CD4-positive, alpha-beta T cell treated with Interleukin-6 at 100 ng/mL for 8 hours (primary cell): Measurements from ENCODE around the gene SPAG17.
A peak's percentile ranks its signal among the peaks of the same experiment; 100 is the strongest.
"Not testable (repeated sequence)": the region's sequence is repeated elsewhere in the genome, so short reads cannot be mapped to it uniquely, and the experiment has no call there.

Experiments used
- DNase-seq: peaks from one replicate; pipeline ENCODE4 v3.0.0-alpha.2; 2020; ENCODE audit warnings: mixed read lengths, low spot score

Gene SPAG17

DNA sequence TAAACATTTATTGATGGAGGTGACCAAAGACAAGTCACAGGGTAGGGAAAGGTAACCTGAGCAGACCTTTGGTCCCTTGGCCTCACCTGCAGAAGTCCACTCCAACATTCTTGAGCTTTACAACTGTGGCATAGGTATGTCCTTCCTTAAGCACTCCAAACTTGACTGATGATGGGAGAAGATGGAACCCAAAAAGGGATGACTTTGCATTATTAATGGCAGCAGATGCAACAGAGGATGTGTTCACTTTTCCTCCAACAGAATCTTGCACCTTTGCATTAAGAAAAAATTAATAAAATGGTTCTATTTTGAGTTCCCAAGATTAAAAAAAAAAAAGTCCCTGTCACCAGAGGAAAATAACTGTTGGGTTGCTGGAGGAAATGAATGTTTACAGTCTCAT lies 213.3 kb downstream of the SPAG17 start:
- no peak for DNase-seq

DNA sequence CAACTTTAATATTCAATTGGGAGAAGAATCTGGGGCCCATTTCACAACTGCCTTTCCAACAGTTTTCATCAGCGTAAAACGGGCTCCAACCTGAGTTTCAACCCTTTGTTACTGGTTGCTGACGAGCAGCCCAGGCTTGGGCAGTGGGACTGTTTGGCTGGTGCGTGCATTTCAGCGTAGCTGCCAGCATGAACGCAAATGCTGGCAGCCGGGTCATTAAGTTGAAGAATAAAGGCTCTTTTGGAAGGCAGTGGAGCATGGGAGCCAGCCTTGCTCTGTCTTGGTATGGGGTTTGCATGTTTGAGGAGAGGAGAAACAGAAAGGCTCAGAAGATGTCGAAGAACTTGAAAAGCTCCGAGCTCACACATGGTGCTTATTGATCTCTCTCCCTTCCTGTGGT lies 214.8 kb downstream of the SPAG17 start:
- DNase-seq: no peak

DNA sequence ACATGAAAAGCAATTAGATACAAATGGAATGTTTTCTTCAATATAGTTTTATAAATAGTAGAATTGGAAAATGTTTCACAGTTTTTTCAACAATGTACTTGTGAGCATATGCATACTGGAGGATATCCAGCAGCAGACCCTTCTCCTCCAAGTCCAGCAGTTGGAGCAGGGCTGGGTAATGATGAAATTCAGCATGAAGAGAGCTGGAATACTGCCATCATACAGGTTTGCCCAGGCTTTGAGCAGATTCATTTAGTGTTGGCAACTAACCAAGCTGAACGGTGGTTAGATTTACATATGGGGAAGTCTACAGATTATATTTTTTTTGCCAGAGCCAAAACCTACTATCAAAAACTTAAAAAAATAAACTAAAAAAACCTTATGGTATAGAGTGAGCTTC lies 217.1 kb downstream of the SPAG17 start:
- DNase-seq: no peak

DNA sequence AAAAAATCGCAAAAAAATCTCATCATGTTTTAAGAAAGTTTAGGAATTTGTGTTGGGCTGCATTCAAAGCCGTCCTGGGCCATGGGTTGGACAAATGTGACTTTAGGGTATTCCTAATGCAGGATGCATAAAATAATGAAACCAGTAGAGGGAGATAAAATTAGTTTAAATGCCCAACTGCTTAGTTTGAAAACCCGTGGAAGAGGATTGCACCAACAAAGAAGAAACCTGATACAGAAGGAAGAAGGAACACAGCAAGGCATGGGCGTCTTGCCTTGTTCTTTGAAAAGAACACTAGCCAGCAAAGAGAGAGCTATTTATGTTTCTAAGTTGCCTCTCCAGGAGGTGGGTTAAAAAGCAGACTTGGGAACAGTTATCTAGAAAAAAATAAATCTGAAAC lies 217.6 kb downstream of the SPAG17 start:
- no peak for DNase-seq

DNA sequence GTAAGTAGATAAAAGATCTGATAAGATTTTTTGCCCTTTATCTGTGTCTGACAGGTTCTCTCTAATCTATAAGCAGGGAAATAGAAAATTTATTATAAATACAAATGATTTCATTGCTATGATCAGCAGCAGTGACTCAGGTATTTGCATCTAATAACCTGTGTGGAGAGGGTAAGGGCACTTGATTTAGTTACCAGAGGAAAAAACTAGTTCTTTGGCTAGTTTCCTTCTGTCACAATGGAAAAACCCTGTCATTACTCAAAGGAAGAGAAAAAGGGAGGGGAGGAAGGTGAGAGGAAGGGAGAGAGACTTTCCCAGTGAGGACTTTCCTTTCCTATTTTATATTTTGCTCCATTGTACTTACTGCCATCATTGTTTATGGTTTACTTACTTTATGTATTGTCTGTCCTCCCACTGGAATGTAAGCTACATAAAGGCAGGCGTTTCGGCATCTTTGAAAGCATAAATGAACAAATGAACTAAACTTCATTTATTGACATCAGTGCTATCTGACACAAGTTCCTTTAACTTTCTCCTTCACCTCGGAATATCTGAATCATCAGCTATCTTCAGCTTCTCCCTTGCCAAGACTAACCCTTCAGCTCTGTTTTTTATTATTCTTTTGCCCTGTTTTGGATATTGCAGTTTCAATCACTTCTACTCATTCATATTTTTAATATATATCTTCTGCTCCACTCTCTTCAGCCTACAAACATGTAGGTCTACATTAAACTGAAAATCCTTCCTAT lies 220.6 kb downstream of the SPAG17 start:
- no peak for DNase-seq

DNA sequence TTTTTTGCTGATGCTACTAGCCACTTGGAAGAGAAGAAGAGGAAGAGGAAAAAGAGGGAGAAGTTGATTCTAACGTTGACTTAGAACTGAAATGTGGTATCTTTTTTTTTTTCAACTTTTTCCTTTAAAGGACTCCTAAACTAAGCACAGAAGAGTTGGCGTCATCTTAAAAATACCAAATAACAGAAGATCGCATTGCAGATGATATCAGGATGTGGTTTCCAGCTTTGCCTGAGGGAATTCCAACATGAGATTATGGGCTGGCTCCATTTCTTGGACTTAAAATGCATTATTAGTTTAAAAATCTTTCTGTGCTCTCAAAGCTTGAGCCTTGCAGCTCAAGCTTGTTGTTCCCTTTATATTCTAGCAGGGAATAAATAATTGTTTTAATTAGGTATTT lies 225.7 kb downstream of the SPAG17 start:
- no peak for DNase-seq

DNA sequence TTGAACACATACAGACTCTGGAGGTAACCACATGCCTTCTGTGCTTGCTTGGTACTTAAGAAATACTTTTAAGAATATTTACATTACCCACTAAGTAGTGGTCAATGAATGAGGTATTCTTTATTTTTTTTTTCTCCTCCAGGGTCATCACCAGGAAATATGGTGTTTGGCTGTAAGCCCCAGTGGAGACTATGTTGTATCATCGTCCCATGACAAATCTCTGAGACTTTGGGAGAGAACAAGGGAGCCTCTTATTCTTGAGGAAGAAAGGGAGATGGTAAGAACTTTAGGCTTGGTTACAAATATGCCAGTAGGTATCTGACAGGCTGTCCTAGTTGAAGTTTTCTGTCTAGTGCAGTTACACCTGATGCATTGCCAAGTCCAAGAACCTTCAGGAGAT lies 232.6 kb downstream of the SPAG17 start:
- no peak for DNase-seq

DNA sequence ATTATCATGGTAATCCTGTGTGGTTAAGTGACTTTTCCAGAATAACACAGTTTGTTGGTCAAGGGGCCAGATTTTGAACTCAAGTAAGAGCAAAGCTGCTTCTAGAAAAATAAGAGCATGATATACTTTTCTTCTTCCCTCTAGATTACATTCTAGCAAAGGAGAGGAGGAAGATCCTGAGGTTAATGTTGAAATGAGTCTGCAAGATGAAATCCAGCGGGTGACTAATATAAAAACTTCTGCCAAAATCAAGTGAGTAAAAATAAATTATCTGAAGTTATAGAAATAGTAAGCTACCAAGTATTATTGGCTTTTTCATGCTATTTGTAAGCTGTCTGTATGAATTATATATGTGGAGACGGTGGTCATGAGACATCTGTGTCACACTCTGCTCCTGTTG lies 242.7 kb downstream of the SPAG17 start:
- no peak for DNase-seq

DNA sequence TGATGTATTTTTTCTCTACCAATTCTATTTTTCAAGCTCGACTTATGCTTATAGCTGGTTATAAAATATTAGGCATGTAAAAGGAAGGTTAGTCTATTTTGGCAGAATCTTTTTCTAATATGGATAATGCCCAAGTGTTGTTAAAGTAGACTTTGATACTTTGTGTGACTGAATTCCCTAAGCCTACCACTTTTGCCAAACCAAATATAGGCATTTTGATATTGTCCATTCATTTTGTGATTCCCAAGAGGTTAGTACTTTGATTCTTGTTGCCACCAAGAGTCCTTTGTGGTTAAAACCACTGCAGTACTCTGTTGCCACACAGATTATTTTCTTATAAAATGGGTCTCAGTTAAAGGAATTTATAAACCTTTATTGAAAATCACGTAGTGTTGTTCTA lies 251.3 kb downstream of the SPAG17 start:
- DNase-seq: no peak

DNA sequence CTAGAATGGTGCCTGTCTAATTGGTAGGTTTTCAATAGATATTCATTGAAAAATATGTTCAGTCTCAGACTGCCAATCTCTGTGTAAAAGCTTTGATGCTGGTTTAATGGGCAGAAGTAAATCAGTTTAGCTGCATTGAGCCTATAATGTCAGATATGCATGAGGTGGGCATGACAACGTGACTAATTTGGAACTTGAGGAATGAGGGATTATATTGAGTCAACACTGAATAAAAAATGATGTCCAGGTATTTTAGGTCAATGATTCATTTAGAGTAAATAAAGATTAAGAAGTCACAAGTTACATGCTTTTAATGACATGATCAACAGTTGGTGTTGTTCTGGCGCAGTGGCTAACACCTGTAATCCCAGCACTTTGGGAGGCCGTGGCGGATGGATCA lies 252.5 kb downstream of the SPAG17 start:
- DNase-seq: no peak

DNA sequence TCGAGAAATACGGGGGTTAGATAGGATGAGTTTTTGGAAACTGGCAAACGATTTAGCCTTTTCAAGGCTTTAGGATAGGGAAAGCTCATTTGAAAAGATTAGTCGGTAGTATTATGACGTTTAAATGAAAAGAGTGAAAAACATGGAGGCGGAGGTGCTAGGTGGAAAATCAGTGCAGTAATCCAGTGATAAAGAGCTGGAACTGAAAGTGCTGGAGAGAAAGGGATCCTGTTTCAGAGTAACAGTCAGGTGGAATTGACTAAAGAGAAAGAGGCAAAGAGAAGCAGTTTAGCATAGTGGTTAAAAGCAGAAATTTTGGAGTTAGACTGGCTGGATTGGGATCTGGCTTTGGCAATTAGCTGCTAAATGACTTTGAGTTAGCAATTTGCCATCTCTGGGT lies 254.5 kb downstream of the SPAG17 start:
- DNase-seq: no peak

DNA sequence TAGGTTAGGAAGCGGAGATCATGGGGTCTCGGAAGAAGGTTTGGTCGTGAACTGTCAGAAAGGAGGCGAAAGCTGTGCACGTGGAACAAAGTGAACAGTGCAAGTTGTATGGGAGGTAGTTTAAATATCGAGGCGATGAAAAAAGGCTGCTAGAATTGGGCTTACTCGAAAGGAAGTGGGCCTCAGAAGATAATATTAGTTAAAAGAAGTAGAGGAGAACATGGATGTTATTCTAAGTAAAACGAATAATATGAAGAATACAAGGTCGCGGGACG lies 254.9 kb downstream of the SPAG17 start:
- DNase-seq: no peak

DNA sequence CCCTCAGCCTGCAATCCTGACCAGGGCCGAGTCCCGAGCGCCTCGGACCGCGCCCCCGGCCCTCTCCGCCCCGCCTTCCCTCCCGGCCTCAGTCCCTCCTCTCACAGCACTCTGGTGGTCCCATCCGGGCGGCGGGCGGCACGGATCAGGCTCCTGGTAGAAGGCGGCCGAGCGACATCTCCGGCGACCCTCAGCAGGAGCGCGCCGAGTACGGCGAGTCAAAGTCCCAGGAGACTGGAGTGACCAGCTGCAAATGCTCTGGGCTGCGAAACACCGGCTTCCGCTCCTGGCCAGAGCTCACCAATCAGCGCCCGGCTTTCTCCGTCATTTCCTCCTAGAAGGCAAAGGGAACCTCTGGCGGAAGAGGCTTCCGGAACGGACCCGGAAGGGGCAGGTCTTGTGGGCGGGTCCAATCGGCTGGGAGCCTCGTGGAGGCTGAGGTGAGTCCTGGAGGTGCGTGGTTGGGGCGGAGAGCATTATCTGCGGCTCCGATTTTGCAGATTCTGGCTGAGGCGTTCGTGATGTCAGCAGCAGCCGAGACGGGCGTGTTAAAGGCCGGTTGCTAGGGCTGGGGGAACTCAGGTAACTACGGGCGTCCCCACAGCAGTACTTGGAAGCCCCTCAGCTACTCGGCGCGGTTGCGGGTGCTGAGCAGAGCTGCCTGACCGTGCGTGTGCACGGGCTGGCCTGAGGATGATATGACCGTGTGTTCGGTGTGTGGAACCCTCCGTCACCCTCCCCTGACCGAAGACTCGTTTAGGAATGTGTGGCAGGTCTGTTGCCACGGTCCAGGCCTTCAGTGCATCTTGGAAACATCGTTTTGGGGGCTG lies 255.5 kb downstream of the SPAG17 start, which contains the start of the genes GDAP2 and WDR3:
Gene GDAP2, minus strand, starts transcription at position 279 of the 830 bp plus-strand sequence. CDS start 9,264 bp downstream, outside the sequence.
Gene WDR3, plus strand, starts transcription at position 397 of the 830 bp plus-strand sequence. CDS start 3,581 bp downstream, outside the sequence.
- DNase-seq: peak; percentile 94

DNA sequence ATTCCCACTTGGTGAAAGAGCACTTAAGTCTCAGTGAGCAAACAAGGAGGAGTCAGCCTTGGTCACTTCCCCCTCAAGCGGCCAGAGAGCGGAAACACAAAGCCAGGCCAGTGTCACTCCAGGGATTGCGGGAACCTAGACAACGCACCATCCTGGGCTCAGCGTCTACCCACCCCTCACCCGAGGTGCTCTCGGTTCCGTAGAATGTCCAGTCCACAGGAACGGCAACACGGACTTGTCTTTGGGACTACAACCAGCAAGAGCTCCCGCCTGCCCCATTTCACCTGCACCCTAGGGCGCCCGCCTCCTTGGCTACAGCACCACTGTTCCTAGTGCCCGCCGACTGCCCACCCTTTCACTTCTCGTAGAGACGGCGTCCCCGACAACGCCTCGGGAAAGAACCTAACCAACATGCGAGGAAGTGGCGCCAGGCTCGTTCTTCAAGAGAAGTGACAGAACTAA lies 256.1 kb downstream of the SPAG17 start:
- peak; percentile 19 for DNase-seq

DNA sequence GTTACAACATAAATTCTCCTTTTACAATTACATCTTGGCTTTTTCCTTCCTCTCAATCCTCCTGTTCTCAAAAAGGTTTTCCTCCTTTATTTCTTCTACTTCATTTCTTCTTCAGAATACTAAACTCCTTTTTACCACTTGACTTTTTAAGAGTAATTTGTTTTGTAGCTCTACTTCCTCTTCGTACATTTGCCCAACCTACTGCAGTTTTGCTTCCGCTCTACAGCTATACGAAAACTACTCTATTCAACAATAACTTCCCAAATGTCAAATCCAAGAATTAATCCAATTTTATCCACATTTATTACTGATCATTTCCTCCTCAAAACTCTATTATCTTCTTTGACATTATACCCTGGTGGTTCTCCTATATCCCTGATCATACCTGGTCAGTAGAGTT lies 259.0 kb downstream of the SPAG17 start:
- no peak for DNase-seq

DNA sequence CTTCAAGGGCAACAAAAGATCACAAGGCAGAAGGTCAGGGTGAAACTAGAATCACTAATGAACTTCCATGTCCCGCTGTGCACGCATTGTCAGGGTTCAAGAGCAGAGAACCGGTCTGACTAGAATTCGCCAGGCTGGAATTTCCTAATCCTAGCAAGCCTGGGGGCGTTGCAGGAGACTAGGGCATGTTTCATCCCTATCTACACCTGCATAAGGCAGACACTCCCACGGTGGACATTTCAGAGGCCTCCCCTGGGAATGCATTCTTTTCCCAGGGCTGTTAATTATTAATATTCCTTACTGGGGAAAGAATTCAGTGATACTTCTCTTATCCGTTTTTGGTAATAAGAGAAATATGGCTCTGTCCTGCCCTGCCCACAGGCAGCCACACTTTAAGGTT lies 262.3 kb downstream of the SPAG17 start:
- DNase-seq: not testable (repeated sequence)

DNA sequence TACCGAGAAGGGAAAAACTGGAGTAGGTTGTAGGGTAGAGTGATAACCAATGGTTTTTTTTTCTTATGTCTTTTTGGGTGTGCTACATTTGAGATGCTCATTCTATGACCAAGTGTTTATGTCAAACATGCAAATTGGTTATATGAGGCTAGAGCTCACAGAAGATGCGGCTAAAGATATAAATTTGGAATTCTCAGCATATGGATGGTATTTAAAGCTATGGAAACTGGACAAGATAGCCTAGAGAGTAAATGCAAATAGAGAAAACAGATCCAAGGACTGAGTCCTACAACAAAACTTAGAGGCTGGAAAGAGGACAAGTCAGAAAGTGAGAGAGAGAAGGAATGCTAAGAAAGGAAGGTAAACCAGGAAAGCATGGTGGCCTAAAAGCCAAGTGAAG lies 263.0 kb downstream of the SPAG17 start:
- DNase-seq: no peak

DNA sequence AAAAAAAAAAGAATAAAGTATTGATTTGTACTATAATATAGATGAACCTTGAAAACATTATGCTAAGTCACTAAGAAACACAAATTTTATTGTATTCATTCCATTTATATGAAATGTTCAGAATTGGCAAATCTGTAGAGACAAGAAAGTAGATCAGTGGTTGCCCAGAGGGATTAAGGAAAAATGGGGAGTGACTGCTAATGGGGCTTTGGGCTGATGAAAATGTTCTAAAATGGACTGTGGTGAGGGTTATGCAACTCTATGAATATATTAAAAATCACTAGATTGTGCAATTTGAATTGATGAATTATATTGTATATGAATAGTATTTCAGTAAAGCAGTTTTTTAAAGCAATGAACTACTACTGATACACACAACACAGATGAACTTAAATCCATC lies 265.7 kb downstream of the SPAG17 start:
- DNase-seq: no peak

DNA sequence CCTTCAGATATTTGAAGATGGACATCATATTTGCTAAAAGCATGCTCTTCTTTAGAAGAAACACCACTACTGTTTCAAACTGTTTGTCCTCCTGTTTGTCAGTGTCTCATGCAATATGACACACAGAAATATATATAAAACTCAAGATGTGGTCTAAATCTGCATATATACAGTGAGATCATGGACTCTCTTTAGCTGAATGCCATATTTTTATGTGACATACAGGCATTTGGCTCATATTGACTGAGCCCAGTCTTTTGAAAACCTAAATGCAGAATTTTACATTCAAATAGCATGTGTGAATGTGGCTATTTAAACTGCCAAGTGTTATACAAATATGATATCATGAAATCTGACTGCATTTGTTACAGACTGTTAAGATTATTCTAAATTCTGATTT lies 274.0 kb downstream of the SPAG17 start:
- DNase-seq: no peak

DNA sequence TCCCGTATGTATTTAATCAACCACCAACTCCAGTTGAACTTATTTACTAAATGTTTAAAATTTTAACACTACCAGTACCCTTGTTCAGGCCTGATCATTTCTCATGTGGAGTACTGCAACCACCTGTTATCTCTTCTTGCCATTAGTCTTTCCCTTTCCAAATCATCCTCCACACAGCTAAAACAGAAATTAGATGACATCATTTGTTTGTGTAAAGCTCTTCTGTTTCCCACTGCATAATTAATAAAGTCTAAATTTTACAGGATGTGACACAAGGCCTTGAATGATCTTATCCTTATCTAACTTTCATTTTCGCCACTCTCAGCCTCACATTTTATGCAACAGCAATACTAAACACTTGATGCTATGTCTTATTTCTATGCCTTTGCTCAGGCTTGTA lies 280.0 kb downstream of the SPAG17 start:
- no peak for DNase-seq

DNA sequence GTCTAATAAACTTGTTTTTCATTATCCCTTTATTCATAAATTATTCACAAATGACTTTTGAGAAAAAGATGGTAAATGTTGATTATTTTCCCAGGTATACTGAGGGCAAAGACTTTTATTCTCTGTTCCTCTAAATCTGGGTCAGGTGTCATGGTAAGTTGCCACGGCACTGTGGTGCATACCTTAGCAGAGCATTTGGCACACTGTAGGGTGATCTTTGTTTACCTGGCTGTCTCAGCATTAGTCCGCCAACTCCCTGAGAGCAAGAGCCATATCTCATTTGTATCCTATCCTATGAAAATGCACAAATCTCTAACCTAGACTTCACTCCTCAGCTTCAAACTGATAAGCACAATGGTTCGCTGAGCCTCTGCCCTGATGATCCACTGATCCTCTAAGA lies 280.5 kb downstream of the SPAG17 start:
- DNase-seq: no peak
